ENCODE measurements around the gene GAN.

GAN gene

DNA sequence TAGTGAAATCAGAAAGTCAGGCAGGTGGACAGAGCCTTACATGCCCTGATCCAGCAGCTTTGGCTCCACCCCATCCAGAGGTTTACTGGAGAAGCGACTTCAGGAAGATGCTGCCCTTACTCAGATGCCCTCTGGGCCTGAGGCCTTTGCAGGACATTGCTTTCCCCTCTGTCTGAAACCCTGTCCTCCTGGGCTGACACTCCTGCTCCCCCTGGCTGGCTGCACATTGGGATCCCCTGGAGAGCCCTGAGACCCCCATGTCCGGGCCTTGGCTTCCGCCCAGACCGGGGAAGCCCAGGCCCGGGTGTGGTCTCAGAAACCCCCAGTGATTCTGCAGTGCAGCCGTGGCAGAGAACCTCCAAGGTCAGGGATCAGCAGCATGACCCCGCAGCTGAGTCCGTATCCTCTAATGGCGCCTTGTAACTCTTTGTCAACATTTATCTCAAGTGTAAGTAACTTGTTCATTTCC, 39.7 kb upstream of the GAN start:
- FAIRE-seq (no peak), DNase-seq (ENCODE audit: insufficient read length, low spot score) (no peak)
- TF ChIP-seq, protein P1, sequence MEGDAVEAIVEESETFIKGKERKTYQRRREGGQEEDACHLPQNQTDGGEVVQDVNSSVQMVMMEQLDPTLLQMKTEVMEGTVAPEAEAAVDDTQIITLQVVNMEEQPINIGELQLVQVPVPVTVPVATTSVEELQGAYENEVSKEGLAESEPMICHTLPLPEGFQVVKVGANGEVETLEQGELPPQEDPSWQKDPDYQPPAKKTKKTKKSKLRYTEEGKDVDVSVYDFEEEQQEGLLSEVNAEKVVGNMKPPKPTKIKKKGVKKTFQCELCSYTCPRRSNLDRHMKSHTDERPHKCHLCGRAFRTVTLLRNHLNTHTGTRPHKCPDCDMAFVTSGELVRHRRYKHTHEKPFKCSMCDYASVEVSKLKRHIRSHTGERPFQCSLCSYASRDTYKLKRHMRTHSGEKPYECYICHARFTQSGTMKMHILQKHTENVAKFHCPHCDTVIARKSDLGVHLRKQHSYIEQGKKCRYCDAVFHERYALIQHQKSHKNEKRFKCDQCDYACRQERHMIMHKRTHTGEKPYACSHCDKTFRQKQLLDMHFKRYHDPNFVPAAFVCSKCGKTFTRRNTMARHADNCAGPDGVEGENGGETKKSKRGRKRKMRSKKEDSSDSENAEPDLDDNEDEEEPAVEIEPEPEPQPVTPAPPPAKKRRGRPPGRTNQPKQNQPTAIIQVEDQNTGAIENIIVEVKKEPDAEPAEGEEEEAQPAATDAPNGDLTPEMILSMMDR (IDR thresholded peaks at IDR 0.05; ENCODE audit: insufficient read depth, missing control alignments), result no peak

DNA sequence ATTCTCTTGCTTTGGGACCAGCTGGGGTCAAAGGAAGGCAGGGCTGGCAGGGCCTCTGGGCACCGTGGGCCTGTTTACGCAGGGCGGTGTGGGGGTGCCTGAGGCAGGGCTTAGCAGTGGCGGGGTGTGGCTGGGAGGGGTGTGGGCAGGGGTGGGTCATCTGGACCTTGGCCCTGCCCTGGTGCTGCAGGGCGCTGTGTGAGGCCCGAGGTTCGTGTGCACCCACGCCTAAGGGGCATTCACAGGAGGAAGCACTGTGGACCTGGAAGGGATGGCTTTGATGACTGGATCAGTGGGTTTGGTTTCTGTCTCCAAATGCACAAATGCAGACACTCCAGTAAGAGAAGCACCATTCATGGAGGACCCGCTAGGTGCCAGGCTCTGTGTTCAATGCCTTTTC, 39.0 kb upstream of the GAN start:
- FAIRE-seq (no peak), DNase-seq (ENCODE audit: insufficient read length, low spot score) (no peak)
- TF ChIP-seq, protein P1 (IDR thresholded peaks at IDR 0.05; ENCODE audit: insufficient read depth, missing control alignments), result no peak

DNA sequence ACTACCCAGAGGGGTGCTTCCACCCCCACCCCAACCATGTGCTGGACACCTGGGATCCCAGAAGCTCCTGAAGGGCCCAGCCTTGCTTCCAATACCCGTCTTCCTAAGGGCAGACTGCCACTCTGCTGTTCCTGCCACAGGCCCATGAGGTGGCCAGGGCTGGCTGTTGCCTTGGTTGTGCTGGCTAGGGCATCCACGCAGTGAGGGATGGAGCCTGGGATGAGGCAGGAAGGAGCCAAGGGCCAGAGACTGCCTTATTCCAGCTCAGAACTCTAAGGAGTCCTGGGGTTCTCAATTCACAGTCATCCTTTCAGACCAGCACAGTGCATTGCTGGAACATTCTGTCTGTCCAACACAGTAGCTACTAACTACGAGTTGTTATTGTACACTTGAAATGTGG, 38.4 kb upstream of the GAN start:
- no peak for FAIRE-seq
- DNase-seq (ENCODE audit: insufficient read length, low spot score), result no peak
- TF ChIP-seq, protein P1 (IDR thresholded peaks at IDR 0.05; ENCODE audit: insufficient read depth, missing control alignments), result no peak

DNA sequence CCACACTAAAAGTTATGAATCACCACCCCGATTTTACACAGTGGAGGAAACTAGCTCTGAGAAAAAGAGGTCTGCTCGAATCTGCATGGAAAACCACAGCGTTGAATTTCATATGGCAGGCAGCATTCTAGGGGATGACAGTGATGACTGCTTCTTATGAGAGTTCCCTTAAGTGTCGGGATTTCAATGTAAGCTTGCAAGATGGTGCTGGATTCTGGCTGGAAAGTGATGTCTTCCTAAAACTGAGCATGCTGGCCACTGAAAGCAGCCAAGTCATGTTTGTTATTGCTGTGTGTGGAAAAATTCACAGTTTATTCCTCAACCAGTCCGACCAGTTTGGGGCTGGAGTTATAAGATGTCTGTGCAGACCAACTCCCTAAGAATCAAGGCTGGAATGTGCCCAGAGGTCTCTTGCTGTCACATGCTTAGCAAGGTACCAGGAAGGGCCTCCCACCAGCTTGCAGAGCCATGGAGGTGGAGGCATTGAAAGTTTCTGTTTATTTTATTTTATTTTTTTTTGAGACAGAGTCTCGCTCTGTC, 37.2 kb upstream of the GAN start:
- TF ChIP-seq, protein P1 (IDR thresholded peaks at IDR 0.05; ENCODE audit: insufficient read depth, missing control alignments), result no peak
- DNase-seq (ENCODE audit: insufficient read length, low spot score) (no peak), FAIRE-seq (no peak)

DNA sequence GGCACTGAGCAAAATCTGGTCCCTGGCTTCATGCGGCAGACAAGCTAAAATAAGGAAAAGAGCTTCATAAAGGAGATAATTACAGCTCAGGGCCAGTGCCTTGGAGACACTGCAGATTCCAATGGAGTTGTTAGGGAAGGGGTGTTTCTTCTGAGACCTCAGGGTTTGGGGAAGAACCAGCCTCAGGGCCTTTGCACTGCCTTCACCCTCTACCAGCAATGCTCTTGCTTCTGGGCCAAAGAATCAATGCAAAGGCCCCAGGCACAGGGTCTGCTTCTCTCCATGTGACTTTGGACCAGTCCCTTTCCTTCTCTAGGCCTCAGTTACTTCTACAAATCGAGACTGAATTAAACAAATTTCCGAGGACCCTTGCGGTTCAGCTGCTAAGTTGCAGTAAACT, 36.2 kb upstream of the GAN start:
- DNase-seq (ENCODE audit: insufficient read length, low spot score), result no peak
- FAIRE-seq, result no peak
- TF ChIP-seq, protein P1 (IDR thresholded peaks at IDR 0.05; ENCODE audit: insufficient read depth, missing control alignments), result no peak

DNA sequence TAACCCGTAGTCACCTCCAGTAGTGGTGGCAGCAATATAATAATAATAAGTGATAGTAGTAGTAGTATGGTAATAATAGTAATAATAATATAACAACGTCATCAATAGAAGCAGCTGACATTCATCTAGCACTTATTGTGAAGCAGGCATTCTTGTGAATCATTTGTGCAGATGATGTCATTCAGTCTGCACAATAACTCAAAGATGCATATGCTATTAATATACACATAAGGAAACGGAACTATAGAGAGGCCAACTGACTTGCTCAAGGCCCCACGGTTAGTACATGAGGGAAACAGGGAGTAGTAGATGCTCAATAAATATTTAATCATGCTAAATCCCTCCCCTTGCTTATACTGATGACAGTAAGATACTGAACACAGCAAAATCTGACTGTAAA, 35.4 kb upstream of the GAN start:
- DNase-seq (ENCODE audit: insufficient read length, low spot score) (no peak), FAIRE-seq (no peak)
- TF ChIP-seq, protein P1 (IDR thresholded peaks at IDR 0.05; ENCODE audit: insufficient read depth, missing control alignments), result no peak

DNA sequence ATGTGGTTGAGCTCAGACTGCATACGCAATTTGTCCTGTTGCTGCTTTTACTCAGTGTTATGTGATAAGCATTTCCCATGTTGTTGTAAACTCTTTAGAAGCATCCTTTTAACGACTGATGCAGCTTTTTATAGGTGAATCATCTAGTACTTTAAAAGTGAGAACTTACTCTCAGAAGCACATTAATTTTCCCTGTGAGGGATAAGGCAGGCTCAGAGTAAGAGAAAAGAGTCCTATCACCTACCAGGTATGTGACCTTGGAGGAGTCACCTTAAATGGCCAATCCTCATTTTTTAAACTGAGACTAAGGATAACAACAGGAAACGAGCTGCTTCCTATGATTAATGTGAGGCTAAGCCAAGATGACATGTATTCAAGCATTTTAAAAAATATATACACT, 34.4 kb upstream of the GAN start:
- TF ChIP-seq, protein P1 (IDR thresholded peaks at IDR 0.05; ENCODE audit: insufficient read depth, missing control alignments), result no peak
- DNase-seq (ENCODE audit: insufficient read length, low spot score) (no peak), FAIRE-seq (no peak)
